GM19239 (cell line): ENCODE measurements around the gene BMP7.

Source experiments
- DNase-seq: peaks from one replicate; pipeline ENCODE4 v3.0.0; 2011; ENCODE audit warnings: low spot score; ENCODE audit not compliant: insufficient read length
- FAIRE-seq: peaks from 2 replicates; lab custom pipeline; 2011; peaks lifted over from hg19 to GRCh38; lab: Jason Lieb, UNC

BMP7 gene

DNA sequence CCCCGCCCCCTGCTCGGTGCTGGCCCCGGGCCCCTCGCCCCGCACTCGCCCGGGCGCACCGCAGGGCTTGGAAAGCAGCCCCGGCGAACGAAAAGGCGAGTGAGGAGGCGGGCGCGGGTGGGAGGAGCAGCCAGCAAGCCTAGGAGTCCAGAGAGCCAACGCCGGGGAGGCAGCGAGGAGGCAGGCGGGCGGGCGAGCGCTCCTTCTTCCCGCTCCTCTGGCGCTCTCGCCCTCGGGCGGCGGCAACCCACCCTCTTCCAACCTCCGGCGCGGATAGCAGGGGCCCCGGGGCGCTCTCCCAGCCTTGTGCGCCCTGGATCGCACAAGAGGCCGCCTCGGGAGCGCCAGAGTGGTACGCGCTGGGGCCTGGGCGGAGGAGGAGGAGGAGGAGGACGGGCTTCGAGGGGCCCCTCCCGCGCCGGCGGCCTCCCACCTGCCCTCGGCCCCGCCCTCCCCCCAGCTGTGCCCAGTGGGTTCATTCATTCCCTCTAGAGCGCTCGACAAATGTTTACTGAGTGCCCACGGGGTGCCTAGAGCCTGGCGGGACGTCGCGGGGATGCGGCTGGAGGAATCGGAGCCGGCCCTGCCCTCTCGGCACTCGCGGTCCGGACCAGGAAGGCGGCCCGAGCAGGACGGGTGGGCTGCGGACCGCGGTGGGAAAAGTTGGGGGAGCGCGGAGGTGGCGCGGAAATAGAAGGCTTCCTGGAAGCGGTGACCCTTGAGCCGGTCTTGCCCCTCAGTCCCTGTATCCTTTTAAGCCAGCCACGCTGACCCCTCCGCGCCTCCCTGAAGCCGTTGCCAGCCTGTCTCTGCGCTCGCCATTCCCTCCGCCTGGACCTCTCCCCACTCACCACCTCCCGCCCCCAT lies at the start of gene BMP7:
BMP7 (minus strand) TSS at position 351 of the 867 bp plus-strand sequence. CDS start 519 bp downstream, outside the sequence.
- FAIRE-seq = no peak
- no peak for DNase-seq

DNA sequence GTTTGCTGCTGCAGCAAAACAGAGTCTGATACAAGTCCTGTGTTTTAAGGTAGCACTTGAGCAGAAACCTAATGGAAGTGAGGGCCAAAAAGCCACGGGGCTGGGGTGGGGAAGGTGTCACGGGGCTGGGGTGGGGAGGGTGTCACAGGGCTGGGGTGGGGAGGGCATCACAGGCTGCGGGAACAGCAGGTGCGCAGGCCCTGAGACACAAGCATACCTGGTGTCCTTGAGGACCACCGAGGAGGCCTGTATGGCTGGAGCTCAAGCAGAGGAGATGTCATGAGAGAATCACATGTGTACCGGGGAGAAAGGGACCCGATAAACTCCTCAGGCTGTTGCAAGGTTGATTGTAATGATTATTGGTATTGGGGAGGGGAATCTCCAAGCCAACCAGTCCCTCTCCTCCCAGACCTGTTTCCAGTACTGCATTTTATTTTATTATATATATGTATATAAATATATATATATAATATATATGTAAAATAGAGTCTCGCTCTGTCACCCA lies 49.6 kb upstream of the BMP7 start:
- FAIRE-seq (no peak), DNase-seq (no peak)

DNA sequence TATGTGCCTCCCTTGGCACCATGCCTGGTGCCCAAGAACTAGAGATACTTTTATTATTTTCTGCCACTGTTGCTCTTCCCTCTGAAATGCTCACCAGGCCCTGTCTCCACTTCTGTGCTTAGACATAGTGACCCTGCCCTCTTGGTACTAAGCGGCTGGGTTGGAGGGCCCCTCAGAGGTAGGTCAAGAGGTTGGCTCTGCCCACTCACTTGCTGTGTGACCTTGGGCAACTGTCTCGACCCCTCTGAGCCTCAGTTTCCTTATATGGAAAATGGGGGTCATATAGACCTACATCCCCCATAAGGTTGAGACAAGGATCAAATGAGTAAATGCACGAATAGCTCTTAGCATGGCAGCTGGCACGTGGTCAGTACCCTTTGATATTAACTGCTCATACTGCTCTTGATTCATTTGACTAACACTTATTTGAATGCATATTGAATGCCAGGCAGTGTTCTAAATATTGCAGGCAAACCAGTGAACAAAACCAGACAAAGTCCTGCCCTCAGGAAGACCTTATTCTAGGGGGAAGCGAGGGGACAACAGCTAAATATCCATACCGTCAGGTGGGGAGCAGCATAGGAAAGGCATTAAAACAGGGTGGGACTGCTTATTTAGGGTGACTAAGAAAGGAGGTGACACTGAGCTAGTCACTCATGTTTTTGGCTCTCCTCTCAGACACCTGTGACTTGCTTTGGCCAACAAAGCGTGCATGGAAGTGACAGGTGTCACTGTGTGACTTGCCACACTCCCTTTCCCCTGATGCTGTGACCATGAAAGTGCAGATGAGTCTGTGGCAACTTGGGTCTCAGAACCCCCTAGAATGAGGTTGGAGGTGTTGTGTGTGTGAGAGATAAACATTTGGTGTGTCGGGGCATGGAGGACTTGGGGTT lies 48.9 kb upstream of the BMP7 start:
- FAIRE-seq (no peak), DNase-seq (no peak)

DNA sequence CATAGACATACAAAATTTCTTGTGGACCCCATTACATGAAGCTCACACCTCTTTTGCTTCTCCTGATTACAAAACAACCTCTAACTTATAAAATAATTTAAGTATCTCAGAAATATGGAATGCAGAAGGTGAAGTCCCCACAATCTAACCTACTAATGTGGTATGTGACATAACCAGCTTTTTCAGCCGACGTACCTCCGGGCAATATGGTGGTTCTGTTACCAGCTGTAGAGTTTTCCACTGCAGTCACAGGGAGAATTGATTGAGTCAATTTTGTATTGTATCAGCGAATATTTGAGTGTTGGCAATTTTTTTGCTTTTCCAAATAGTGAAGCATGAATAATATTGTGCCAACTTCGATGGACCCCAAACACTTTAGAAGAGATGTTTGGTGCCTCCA lies 47.5 kb upstream of the BMP7 start:
- DNase-seq (no peak), FAIRE-seq (no peak)

DNA sequence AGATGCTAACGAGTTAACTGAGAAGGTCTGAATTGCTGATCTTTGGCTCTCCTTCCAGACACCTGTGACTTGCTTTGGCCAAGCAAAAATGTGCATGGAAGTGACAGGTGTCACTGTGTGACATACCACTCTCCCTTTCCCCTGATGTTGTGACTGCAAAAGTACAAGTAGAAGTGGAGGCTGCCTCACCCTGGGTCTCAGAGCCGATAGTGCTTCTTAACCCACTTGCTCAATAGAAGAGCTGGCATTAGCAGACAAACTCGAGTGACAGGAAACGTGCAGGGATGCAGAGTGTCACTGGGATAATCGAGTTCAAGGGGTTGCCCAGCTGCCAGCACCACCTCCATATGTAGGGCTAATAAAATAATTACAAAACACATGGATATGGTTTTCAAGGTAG lies 46.8 kb upstream of the BMP7 start:
- DNase-seq (no peak), FAIRE-seq (no peak)

DNA sequence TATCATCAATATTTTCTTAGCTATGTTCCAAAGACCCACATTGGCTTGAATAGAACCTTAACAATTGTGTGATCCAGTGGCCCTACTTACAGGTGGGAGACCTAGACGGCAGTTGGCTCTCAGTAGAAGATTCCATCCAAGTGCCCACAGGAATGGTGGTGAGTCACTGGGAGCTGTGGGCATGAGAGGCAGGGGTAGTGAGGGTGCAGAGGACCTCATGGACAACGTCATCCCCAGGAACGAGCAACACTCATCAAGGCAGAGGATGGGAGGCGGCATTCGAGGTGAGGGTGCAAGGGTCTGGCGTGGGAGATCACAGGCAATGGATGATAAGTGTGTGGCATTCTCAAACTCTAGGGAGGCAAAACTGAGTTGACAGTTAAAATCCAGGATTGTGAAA lies 45.7 kb upstream of the BMP7 start:
- DNase-seq = no peak
- FAIRE-seq = no peak

DNA sequence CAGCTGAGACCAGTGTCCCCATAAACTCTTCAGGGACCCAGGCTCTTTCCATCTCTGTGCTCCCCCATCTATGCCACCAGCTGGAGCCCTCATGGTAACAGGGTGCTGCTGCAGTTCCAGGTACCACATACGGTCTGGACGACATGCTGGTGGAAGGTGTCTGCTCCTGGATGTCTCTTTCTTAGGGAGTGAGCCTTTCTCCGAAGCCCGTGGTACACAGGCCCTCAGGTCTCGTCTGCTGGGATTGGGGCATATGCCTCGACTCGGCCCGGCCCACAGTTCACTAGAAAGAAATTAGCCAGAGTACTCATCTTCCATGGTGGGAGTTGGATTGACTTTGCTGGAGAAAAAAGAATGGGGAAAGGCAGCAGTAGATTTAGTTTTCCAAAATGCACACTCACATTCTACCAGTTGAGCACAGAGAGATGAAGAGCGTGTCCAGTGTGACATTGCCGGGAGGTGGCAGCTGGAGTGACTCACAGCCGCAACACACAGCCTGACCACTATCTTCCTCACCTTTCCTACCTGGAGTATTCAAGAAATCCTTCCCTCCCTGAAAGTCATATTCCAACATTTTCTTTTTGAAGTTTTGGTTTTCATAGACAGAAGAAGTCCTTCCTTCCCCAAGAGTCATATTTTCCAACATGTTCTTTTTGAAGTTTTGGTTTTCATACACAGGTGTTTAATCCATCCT lies 44.5 kb upstream of the BMP7 start:
- no peak for DNase-seq
- FAIRE-seq = no peak

DNA sequence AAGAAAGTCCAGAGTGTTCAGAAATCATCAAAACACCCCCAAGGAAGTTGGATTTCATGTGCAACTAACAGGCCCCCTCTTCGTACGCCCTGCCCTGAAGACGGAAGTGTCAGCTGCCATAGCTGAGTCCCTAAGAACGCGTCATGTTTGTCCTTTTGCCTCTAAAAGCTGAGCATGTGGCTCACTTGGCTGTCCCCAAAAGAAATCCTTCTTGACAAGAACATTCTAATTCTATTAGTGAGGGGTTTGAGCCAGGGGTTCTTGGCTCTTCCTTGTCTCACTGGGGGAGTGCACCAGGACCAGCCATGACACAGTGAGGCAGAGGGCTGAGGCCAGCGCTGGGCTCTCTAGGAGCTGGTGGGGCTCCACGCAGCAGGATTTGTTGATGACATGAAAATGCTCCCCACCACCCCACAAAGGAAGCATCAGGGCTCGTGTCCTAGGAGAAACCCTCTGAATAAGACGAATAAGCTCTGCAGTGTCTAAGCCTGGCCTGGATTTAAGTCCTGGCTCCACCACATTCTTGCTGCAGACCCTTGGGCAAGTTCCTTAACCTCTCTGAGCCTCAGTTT lies 43.2 kb upstream of the BMP7 start:
- FAIRE-seq = no peak
- no peak for DNase-seq

DNA sequence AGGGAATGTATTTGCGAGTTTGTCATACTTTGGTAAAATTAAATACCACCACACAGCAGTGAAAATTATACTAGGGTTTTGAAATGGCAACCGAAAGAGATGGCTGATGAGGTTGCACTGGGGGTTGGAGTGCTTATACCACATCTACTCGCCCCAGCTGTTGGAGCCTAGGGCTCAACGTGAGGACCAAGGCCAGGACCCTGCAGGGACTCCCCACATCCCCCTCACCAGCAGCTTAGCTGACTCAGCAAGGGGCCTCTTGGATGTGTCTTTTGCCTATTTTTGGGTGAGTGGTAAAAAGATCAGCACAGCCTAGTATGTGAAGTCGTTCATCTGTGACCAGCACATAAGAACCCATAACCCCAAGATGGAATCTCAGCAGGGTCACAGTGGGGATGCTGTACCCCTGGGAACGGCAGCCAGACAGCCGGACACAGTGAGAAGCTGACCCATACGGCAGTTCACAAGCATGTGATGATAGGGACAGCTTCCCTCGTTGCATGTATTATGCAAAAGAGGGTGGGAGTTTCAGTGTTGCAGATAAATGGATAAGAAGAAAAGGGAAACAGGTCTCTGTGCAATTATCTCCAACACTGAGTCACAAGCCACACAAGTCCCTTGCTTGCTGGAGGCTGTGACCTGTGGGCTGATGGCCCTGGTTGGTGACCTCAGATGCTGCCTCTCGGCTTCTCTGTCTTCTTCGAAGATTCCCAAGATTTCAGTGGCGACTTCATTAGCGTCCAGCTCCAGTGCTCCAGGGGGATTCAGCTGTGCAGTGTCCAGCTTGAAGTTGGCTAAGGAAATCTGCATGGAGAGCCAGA lies 42.2 kb upstream of the BMP7 start:
- no peak for FAIRE-seq
- no peak for DNase-seq

DNA sequence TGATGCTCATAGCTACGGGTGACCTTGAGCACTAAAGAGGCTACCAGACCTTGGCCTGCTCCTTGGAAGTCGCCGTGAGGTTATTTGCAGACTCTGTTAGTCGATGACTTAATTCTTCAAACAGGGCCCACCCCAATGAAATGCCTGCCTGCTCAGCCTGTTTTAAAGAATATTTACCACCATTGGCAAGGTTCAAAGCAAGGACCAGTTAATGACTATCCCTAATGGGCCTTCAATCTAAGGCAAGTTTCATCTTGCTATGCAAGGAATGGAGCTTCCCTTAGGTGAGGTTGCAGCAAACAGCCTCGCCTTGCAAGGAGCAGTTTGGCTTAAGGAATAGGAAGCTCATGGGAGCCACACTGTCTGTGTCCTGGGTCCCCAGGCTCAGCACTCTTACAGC lies 40.3 kb upstream of the BMP7 start:
- no peak for FAIRE-seq
- DNase-seq = no peak

DNA sequence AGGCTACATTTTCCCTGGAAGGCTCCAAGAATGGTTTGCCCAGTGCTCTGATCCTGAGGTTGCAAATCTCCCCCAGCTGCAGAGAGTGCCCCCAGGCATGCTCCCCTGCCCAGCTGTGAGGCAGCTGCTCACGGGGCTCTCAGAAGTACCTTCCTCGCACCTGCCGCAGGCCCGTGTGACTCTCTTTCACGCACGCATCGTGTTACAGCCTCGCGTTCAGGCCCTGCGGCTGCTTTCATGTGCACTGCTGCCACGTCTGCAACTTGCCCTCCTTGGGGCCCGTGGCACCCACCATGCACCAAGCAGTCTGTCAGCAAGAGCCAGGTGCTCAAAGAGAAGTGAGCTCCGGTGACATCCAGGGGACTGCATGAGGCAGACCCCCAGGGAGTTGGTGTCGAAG lies 34.6 kb upstream of the BMP7 start:
- DNase-seq (no peak), FAIRE-seq (no peak)

DNA sequence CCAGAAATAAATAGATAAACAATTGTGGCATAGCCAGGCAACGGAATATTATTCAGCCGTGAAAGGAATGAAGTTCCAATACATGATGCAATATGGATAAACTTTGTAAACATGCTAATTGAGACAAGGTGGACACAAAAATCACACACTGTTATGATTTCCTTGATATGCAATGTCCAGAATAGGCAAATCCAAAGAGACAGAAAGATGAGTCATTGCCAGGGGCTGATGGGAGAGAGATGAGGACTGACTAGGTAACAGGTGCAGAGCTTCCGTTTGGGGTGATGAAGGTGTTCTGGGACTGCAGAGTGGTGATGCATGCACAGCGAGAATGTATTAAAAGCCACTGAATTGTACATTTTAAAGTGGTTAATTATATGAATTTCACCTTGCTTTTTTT lies 32.0 kb upstream of the BMP7 start:
- FAIRE-seq = no peak

DNA sequence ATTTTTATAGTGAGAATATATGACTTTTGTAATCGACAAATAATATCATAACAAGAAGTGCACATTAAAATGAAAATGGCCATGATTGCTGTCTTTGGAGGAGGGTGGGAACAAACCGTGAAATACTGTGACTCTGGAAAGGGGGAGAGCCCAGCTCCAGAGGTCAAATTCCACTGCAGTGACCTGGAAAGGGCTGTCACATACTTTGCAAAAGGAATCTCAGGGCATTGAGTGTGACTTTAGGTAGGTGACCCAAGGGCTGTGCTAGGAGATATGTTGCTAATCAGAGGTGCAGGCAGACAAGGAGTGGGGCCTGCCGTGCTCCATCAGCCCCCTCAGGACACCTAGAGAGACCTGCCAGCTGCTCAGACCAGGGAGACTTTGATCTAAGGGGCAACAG lies 28.1 kb upstream of the BMP7 start:
- no peak for FAIRE-seq
- no peak for DNase-seq

More for the DNA sequence above, 32.0 kb upstream of the BMP7 start:
- no peak for DNase-seq

DNA sequence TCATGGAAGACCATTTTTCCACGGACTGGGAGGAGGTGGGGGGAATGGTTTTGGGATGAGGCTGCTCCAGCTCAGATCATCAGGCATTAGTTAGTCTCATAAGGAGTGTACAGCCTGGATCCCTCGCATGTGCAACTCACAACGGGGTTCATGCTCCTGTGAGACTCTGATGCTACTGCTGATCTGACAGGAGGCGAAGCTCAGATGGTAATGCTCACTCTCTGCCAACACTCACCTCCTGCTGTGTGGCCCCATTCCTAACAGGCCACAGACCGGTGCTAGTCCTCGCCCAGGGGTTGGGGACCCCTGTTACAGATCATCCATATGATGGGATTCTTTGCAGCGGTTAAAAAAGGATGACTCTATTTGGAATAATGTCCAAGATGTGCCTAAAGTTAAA lies 27.6 kb upstream of the BMP7 start:
- FAIRE-seq (no peak), DNase-seq (no peak)

DNA sequence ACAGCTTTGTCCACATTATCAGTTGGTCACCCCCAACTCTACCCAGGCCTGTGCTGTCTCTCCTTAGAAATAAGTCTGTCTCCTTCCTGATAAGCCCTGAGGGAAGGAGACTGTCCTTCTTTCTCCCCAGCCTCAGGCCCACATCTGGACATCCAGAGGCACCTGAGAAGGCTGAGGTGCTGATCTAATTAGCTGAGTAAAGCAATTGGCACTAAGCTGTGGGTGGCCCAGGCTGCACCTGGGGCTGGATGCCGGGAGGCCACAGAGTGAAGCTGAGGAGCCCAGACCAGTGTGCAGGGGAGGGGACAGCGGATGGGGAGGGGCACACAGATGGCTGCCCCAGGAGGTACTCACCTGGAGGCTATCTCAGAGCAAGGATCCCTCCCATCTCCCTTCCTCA lies 26.2 kb upstream of the BMP7 start:
- FAIRE-seq (no peak), DNase-seq (no peak)

DNA sequence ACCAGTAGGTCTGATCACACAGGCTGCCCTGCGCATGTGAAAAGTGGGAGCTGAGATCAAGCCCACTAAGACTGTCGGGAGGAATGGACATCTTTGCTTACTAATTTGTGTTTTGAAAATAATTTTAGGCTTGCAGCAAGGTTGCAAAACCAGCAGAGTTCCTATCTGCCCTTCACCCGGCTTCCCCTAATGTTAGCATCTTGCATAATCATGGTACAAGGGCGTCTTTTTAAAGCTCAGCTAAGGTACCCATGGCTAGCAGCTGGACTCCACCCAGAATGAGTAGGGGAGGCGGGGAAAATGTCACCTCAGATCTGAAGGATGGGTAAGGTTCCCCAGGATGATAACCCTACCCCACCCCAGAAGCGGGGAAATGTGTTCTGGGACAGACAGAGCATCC lies 25.3 kb upstream of the BMP7 start:
- FAIRE-seq = no peak

DNA sequence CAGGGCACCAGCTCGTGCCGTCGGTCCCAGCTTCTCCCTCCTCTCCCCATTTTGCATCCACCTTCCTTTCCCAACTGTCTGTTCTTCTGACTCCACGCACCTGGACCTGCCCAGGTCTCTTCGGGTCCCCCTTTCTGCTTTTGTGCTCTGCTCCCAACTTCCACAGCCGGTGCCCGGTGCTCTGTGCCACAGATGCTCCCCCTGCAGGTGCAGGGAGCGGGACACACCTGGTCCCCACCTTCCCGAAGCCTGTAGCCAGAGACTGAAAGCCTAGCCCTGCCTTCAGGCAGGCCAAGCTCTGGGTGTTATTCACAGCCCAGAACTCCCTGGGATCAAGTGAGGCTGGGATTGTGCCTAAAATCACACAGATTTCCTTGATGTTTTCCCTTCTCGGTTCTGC lies 24.6 kb upstream of the BMP7 start:
- DNase-seq = no peak
- no peak for FAIRE-seq

More for the DNA sequence above, 25.3 kb upstream of the BMP7 start:
- no peak for DNase-seq

DNA sequence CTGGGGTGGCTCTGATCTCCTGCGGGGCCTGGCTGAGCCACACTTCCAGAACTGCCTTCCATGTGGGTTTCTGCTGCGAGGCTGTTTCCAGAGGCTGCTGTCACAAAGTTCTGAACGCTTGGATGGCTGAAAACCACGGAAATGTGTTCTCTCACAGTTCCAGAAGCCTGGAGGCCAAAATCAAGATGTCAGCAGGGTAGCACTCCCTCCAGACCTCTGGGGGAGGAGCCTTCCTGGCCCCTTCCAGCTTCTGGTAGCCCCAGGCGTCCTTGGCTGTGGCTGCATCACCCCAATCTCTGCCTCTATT lies 23.7 kb upstream of the BMP7 start:
- DNase-seq (no peak), FAIRE-seq (no peak)

DNA sequence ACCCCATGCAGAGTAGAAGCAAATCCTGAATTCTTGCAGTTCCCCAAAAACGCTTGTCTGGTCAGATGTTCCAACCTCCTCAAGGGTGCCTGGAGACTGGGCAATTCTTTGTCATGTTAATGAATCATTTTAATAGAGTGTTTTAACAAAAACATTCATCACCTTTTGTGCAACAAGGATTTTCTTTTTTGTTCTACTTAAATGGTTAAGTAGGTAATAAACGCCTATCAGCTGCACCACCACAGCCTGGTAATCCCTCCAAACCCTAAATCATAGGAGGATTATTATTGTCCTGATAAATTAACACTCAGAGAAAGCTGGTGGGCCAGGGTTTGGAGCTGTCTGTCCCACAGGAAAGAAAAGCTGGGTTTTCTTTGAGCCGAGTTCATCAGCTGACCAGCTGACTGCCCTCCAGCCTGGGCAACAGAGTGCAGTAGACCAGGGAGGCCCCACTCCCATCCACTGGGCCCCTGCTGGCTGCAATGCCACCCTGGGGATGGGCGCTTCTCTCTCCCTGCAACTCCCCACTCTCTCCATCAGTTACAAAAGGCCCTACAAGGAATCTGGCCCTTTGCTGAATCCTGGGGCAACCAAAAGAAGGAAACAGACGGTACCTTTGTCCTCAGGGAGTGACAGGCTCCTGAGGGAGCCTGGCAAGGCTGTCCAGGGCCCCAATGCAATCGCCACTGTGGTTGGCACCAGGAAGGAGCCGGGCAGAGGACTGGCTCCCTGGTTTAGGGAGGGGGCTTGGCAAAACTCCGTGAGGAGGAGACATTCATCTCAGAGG lies 23.1 kb upstream of the BMP7 start:
- DNase-seq (no peak), FAIRE-seq (no peak)
